Astrocyte (in vitro differentiated cells and primary cell): ENCODE results near the gene DOLPP1.

Experiments used
- CTCF ChIP-seq: IDR thresholded peaks from 2 replicates; pipeline ENCODE4 v1.5.1; 2011; ENCODE audit warnings: low read depth, mild to moderate bottlenecking, inconsistent platforms, low read length, moderate library complexity; ENCODE audit not compliant: insufficient read depth
- EZH2 ChIP-seq: IDR thresholded peaks from 2 replicates; pipeline ENCODE4 v1.6.1; 2012; ENCODE audit warnings: mild to moderate bottlenecking, low read length, inconsistent platforms; ENCODE audit not compliant: insufficient read depth

GRCh38 chr9:129107651-129108050 is 26.7 kb downstream of the DOLPP1 start:
- no peak for TF ChIP-seq CTCF
- no peak for TF ChIP-seq EZH2
